H9 (cell line): Measurements from ENCODE around the gene DDX51. TPM values are rescaled to one million over a fixed set of nuclear protein-coding genes. Genes with fewer than 3 reads are reported as not detected.

ENCODE experiments used
- DNase-seq: peaks from one replicate; pipeline ENCODE4 v3.0.0-alpha.2; 2017
- H2AFZ ChIP-seq: one replicate; pipeline ENCODE4 v1.6.1; 2013; ENCODE audit warnings: mild to moderate bottlenecking, low read length, control low read depth, moderate library complexity
- H2AK5ac ChIP-seq: 2 replicates; pipeline ENCODE4 v1.6.1; 2013; ENCODE audit warnings: low read length, control low read depth, mixed read lengths; ENCODE audit not compliant: insufficient read length
- H2BK120ac ChIP-seq: one replicate; pipeline ENCODE4 v1.6.1; 2013; ENCODE audit warnings: low read depth, mild to moderate bottlenecking, low read length, control low read depth, inconsistent platforms; ENCODE audit not compliant: poor library complexity, severe bottlenecking
- H2BK12ac ChIP-seq: 2 replicates; pipeline ENCODE4 v1.6.1; 2013; ENCODE audit warnings: low read length, control low read depth, mixed read lengths, low read depth; ENCODE audit not compliant: insufficient read length
- H2BK15ac ChIP-seq: 2 replicates; pipeline ENCODE4 v1.6.1; 2013; ENCODE audit warnings: low read depth, low read length, control low read depth
- H2BK20ac ChIP-seq: one replicate; pipeline ENCODE4 v1.6.1; 2013; ENCODE audit warnings: low read depth, mild to moderate bottlenecking, low read length, control low read depth, inconsistent platforms; ENCODE audit not compliant: poor library complexity, severe bottlenecking
- H2BK5ac ChIP-seq: 2 replicates; pipeline ENCODE4 v1.6.1; 2013; ENCODE audit warnings: low read length, control low read depth, mixed read lengths; ENCODE audit not compliant: insufficient read length
- H3K14ac ChIP-seq: 2 replicates; pipeline ENCODE4 v1.6.1; 2013; ENCODE audit warnings: low read length, control low read depth; ENCODE audit not compliant: insufficient read depth
- H3K18ac ChIP-seq: 2 replicates; pipeline ENCODE4 v1.6.1; 2013; ENCODE audit warnings: low read depth, mild to moderate bottlenecking, mixed read lengths, low read length, control low read depth; ENCODE audit not compliant: insufficient read length
- H3K23ac ChIP-seq: 2 replicates; pipeline ENCODE4 v1.6.1; 2013; ENCODE audit warnings: low read length, control low read depth, mixed read lengths, low read depth; ENCODE audit not compliant: insufficient read length
- H3K23me2 ChIP-seq: 2 replicates; pipeline ENCODE4 v1.6.1; 2013; ENCODE audit warnings: low read depth, mild to moderate bottlenecking, mixed read lengths, low read length, control low read depth; ENCODE audit not compliant: insufficient read length, poor library complexity, severe bottlenecking
- H3K27ac ChIP-seq: 2 replicates; pipeline ENCODE4 v1.5.1; 2013; ENCODE audit warnings: low read length, control low read depth, mixed read lengths, low read depth; ENCODE audit not compliant: insufficient read length
- H3K27me3 ChIP-seq: 2 replicates; pipeline ENCODE4 v1.6.1; 2013; ENCODE audit warnings: low read length, control low read depth, inconsistent platforms; ENCODE audit not compliant: insufficient read depth
- H3K4ac ChIP-seq: 2 replicates; pipeline ENCODE4 v1.6.1; 2013; ENCODE audit warnings: low read depth, mild to moderate bottlenecking, control low read depth, inconsistent platforms, low read length, moderate library complexity
- H3K4me1 ChIP-seq: 2 replicates; pipeline ENCODE4 v1.6.1; 2013; ENCODE audit warnings: low read length, control low read depth, inconsistent platforms; ENCODE audit not compliant: insufficient read depth
- H3K4me2 ChIP-seq: 2 replicates; pipeline ENCODE4 v1.6.1; 2013; ENCODE audit warnings: low read length, control low read depth, mixed read lengths; ENCODE audit not compliant: insufficient read length, insufficient read depth
- H3K56ac ChIP-seq: 2 replicates; pipeline ENCODE4 v1.6.1; 2013; ENCODE audit warnings: low read depth, mild to moderate bottlenecking, mixed read lengths, low read length, control low read depth; ENCODE audit not compliant: insufficient read length
- H3K79me1 ChIP-seq: 2 replicates; pipeline ENCODE4 v1.6.1; 2013; ENCODE audit warnings: low read depth, mild to moderate bottlenecking, moderate library complexity, low read length, control low read depth, inconsistent platforms; ENCODE audit not compliant: insufficient read depth, poor library complexity, severe bottlenecking
- H3K79me2 ChIP-seq: 2 replicates; pipeline ENCODE4 v1.6.1; 2013; ENCODE audit warnings: low read length, control low read depth, inconsistent platforms; ENCODE audit not compliant: insufficient read depth
- H3K9ac ChIP-seq: 2 replicates; pipeline ENCODE4 v1.6.1; 2013; ENCODE audit warnings: low read length, control low read depth, mixed read lengths; ENCODE audit not compliant: insufficient read length; ENCODE audit errors: extremely low read depth
- H3K9me3 ChIP-seq: one replicate; pipeline ENCODE4 v1.6.1; 2013; ENCODE audit warnings: low read depth, low read length, inconsistent platforms; ENCODE audit not compliant: control insufficient read depth
- H3T11ph ChIP-seq: one replicate; pipeline ENCODE4 v1.6.1; 2013; ENCODE audit warnings: mild to moderate bottlenecking, low read length, control low read depth, inconsistent platforms
- H4K20me1 ChIP-seq: one replicate; pipeline ENCODE4 v1.6.1; 2013; ENCODE audit not compliant: control insufficient read depth, insufficient read length, insufficient read depth
- H4K5ac ChIP-seq: 2 replicates; pipeline ENCODE4 v1.6.1; 2013; ENCODE audit warnings: low read depth, mild to moderate bottlenecking, mixed read lengths, low read length, control low read depth; ENCODE audit not compliant: insufficient read length
- H4K8ac ChIP-seq: replicated peaks from 2 replicates; pipeline ENCODE4 v1.6.1; 2013; ENCODE audit warnings: low read length, control low read depth, mixed read lengths, low read depth; ENCODE audit not compliant: insufficient read length
- H4K91ac ChIP-seq: 2 replicates; pipeline ENCODE4 v1.6.1; 2013; ENCODE audit warnings: low read depth, mild to moderate bottlenecking, moderate library complexity, mixed read lengths, low read length, control low read depth; ENCODE audit not compliant: insufficient read length
- H3K27ac Mint-ChIP-seq, 3 experiments: 2 replicates in 2 of 3; 3 replicates in 1 of 3; pipeline ENCODE4 v1.8.0; 2020 to 2021; ENCODE audit warnings: mixed read lengths in 3 of 3, mild to moderate bottlenecking in 1 of 3, moderate library complexity in 1 of 3
- H3K27me3 Mint-ChIP-seq: 2 replicates; pipeline ENCODE4 v1.8.0; 2021; ENCODE audit warnings: low read depth, mild to moderate bottlenecking, moderate library complexity, mixed read lengths
- H3K36me3 Mint-ChIP-seq, 3 experiments: 2 replicates in 2 of 3; 3 replicates in 1 of 3; pipeline ENCODE4 v1.8.0; 2020 to 2021; ENCODE audit warnings: low read depth in 3 of 3, mixed read lengths in 3 of 3; ENCODE audit not compliant: insufficient read depth in 1 of 3
- H3K4me1 Mint-ChIP-seq, 2 experiments: 2 replicates each; pipeline ENCODE4 v1.8.0; 2020; ENCODE audit warnings: mixed read lengths in 2 of 2
- H3K4me3 Mint-ChIP-seq, 2 experiments: 2 replicates in 1 of 2; 3 replicates in 1 of 2; pipeline ENCODE4 v1.8.0; 2020 to 2021; ENCODE audit warnings: mild to moderate bottlenecking in 2 of 2, mixed read lengths in 2 of 2, moderate library complexity in 1 of 2
- H3K9me3 Mint-ChIP-seq, 2 experiments: 2 replicates in 1 of 2; 3 replicates in 1 of 2; pipeline ENCODE4 v1.8.0; 2020; ENCODE audit warnings: mild to moderate bottlenecking in 2 of 2, mixed read lengths in 2 of 2, moderate library complexity in 1 of 2
- CTCF ChIP-seq: fragments of 200-600 bp; sonication (generic); conservative IDR thresholded peaks from 3 replicates; pipeline ENCODE4 v1.8.0; 2021; ENCODE audit warnings: antibody characterized with exemption, mild to moderate bottlenecking
- WGBS: extraction: QIAGEN DNeasy Blood & Tissue Kit; methylation state at CpG from one replicate; pipeline ENCODE4 v1.1.7; 2013; ENCODE audit warnings: missing lambda C conversion rate, low lambda C conversion rate, mixed read lengths; ENCODE audit not compliant: insufficient read length; ENCODE audit errors: extremely low coverage; 5-methylcytosine and 5-hydroxymethylcytosine counted together
- total RNA-seq: library from RNA; stranded (reverse); gene quantifications from 2 replicates; pipeline ENCODE4 v1.2.1, GENCODE V29; 2021

Gene DDX51
- total RNA-seq, 1 experiment from 2014 or later: 37.9 TPM

- no peaks in the 10 kb centered on the region for H3K4me1 Mint-ChIP-seq
- DNase-seq: no peak
- Histone ChIP-seq H3K18ac (no peak overlapping the region), H4K20me1 (no peaks in the 10 kb centered on the region), H2BK12ac (no peak overlapping the region), H2BK20ac (no peak overlapping the region), H3T11ph (no peak overlapping the region), H2AFZ (no peak overlapping the region), H3K79me2 (no peaks in the 10 kb centered on the region), H3K14ac (no peak overlapping the region), H2BK15ac (no peak overlapping the region), H3K56ac (peak overlapping the region; percentile 5), H2BK5ac (no peak overlapping the region), H3K9ac (no peak overlapping the region), H4K8ac (peak overlapping the region; percentile 53), H2AK5ac (no peak overlapping the region), H3K79me1 (no peaks in the 10 kb centered on the region), H3K9me3 (peaks cover 18% of the 10 kb centered on the region), H3K27me3 (no peaks in the 10 kb centered on the region), H3K23me2 (no peaks in the 10 kb centered on the region), H3K4me1 (no peaks in the 10 kb centered on the region), H2BK120ac (no peak overlapping the region), H4K5ac (peak overlapping the region; percentile 1), H3K27ac (no peak overlapping the region), H3K4me2 (no peak overlapping the region), H3K4ac (no peak overlapping the region), H3K23ac (no peak overlapping the region), H4K91ac (no peak overlapping the region)
- H3K27ac Mint-ChIP-seq: no peak overlapping the region
- TF ChIP-seq CTCF: no peak
- H3K36me3 Mint-ChIP-seq: peaks cover 0 to 2% (median 0%) of the 10 kb centered on the region in 3 experiments; a peak in 1 of 7 replicates
- no peaks in the 10 kb centered on the region for H3K9me3 Mint-ChIP-seq
- H3K27me3 Mint-ChIP-seq: peaks cover 14% of the 10 kb centered on the region
- WGBS: 100% methylated on average over 8 of the region's 8 CpGs
- no peak overlapping the region for H3K4me3 Mint-ChIP-seq
Observed at GRCh38 chr12:132156573-132157325, 12.6 kb upstream of the DDX51 start.
